Adipose tissue (tissue), 3 donors: Measurements from ENCODE around the gene SHOX. TPM values are rescaled to one million over a fixed set of nuclear protein-coding genes. Genes with fewer than 3 reads are reported as not detected.
"Not testable (repeated sequence)": the region's sequence is repeated elsewhere in the genome, so short reads cannot be mapped to it uniquely, and the experiment has no call there.

Experiments
- H3K27ac ChIP-seq: one replicate; pipeline ENCODE4 v1.5.1; 2013; ENCODE audit warnings: low read depth, low read length
- WGBS, 3 donors: extraction: QIAGEN DNeasy Blood & Tissue Kit; methylation state at CpG; one replicate each; pipeline ENCODE4 v1.1.7; 2013; 5-methylcytosine and 5-hydroxymethylcytosine counted together
- polyA plus RNA-seq, 3 donors: library from polyadenylated mRNA; stranded (reverse); fragments of 200-250 nt; gene quantifications; one replicate each; pipeline ENCODE4 v1.2.3, GENCODE V29; 2013
- donor health status: healthy with polysubstance abuse.
- donor health status: Bipolar disorder and iron deficiency.
- donor health status: healthy.

Gene SHOX
- polyA plus RNA-seq, 3 donors: 0.11 TPM; not detected in 2

- WGBS, 3 donors: 74 to 79% (median 75%) methylated on average over 13 of the region's 13 CpGs
- H3K27ac ChIP-seq: no peak overlapping the region
Observed at GRCh38 chrX:650811-651210, 20.2 kb downstream of the SHOX start.

DNA sequence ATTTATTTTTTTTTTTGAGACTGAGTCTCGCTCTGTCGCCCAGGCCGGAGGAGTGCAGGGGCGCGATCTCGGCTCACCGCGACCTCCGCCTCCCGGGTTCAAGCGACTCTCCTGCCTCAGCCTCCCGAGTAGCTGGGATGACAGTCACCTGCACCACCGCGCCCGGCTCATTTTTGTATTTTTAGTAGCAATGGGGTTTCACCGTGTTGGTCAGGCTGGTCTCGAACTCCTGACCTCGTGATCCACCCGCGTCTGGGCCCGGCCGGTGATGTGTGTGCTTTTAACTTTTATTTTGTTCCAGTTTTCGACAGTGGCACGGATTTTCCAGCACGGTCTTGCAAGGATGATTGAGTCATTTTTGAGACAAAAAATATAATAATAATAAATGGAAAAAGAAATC lies 21.3 kb downstream of the SHOX start:
- not testable (repeated sequence) for H3K27ac ChIP-seq
- WGBS, 3 donors: 80 to 85% (median 85%) methylated on average over 25 of the region's 25 CpGs

DNA sequence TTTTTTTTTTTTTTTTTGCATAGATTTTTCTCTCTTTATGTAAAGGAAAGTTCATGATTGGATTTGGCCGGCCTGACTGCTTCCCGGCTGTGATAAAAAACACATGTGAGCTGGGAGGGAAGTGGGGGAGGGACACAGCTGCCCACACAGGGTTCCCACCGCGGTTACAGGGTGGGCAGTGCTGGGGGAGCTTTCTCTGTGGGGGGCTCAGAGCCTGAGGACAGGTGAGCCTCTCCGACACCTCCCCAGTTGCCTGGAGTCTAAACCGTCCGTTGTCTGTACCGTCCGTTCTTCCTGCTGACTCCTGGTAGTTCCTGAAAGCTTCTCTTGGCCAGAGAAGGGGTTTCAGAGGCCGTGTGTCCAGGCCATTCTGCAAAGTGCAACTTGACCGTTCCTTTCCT lies 21.8 kb downstream of the SHOX start:
- no peak overlapping the region for H3K27ac ChIP-seq
- WGBS, 3 donors: 24 to 36% (median 30%) methylated on average over 11 of the region's 11 CpGs

GRCh38 chrX:653306-653705 lies 22.7 kb downstream of the SHOX start:
- WGBS, 3 donors: 56 to 68% (median 66%) methylated on average over 4 of the region's 4 CpGs
- no peak overlapping the region for H3K27ac ChIP-seq

GRCh38 chrX:661154-661553 lies 30.6 kb downstream of the SHOX start:
- WGBS, 3 donors: 86 to 95% (median 91%) methylated on average over 10 of the region's 10 CpGs
- no peak overlapping the region for H3K27ac ChIP-seq

DNA sequence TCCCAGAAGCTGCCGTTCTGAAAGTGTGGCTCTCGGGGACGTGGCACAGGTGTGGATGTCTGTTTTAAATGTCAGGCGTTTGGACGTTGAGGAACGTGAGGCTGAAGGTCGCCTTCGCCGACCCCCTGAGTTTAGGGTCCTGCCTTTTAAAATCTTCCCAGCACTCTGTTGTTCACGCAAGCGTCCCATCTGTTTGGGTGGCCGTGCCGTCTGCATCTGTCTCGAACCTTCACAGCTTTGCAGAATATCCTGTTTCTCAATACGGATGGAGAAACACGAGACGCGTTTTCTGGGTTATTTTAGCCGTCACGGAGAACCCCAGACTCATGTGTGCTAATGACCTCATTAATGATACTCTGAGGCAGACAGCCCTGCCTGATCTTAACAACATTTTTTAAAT lies 31.5 kb downstream of the SHOX start:
- H3K27ac ChIP-seq: no peak overlapping the region
- WGBS, 3 donors: 71 to 83% (median 72%) methylated on average over 20 of the region's 20 CpGs

GRCh38 chrX:663841-664240 lies 33.2 kb downstream of the SHOX start:
- no peak overlapping the region for H3K27ac ChIP-seq
- 90 to 95% (median 91%) methylated on average over 18 of the region's 18 CpGs for whole genome bisulfite sequencing, 3 donors

GRCh38 chrX:666762-667720 lies 36.5 kb downstream of the SHOX start:
- WGBS, 3 donors: 39 to 51% (median 50%) methylated on average over 27 of the region's 27 CpGs
- H3K27ac ChIP-seq: no peak overlapping the region

DNA sequence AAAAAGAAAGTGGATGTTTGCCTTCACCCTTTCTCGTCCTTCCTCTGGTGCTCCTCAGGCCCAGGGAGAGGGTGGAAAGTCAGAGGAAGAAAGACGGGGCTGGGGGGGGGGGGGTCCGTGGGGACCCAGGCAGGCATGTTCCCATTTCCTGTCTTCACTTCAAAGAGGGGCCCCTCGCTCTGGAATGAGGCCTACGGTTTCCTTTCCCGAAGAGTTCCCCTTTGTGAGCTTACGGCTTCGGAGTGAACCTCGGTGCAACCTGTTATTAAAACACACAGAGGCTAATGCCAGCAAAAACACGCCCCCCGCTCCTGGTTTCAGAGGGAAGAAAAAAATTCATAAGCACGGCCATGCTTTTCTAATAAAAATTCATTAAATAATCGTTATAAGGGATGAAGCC lies 40.1 kb downstream of the SHOX start:
- WGBS, 3 donors: 9 to 27% (median 11%) methylated on average over 12 to 13 of the region's 13 CpGs
- H3K27ac ChIP-seq: no peak overlapping the region

DNA sequence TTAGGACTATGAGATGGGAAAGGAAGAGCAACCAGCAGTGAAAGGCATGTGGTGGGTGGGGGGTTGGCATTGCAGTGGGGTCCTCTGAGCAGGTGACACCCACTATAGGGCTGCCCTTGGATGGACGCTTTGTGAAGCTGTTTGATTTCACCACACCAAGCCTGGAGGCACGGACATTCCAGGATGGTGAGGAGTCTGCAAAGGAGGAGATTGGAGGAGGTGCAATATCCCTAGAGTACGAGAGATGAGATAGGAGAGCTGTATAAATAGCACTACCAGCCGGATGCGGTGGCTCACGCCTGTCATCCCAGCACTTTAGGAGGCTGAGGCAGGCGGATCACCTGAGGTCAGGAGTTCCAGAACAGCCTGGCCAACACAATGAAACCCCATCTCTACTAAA lies 42.3 kb downstream of the SHOX start:
- 77 to 93% (median 86%) methylated on average over 7 of the region's 7 CpGs for WGBS, 3 donors
- no peak overlapping the region for H3K27ac ChIP-seq

- H3K27ac ChIP-seq: no peak overlapping the region
- WGBS, 3 donors: 28 to 41% (median 31%) methylated on average over 6 to 7 of the region's 7 CpGs
Observed at GRCh38 chrX:675279-675954, 44.8 kb downstream of the SHOX start.

DNA sequence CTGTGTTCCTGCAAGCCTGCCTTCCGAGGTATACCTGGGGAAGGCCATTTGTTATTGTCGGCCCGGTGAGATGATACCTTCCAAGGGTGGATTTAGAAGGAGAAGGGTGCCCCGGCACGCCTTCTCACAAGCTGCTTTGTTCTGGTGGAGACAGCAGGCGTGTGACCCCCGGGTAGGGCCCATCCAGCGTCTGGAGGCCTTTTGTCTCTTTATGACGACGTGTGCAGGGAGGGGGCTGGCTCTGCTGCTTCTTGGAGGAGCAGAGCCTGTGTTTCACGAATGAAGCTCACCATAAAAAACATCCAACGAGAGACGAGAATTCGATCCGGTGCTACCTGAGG lies 45.3 kb downstream of the SHOX start:
- H3K27ac ChIP-seq: no peak overlapping the region
- WGBS, 3 donors: 40 to 59% (median 40%) methylated on average over 15 of the region's 15 CpGs

- 77 to 90% (median 89%) methylated on average over 13 of the region's 13 CpGs for WGBS, 3 donors
- no peak overlapping the region for H3K27ac ChIP-seq
Observed at GRCh38 chrX:677376-677775, 46.8 kb downstream of the SHOX start.

DNA sequence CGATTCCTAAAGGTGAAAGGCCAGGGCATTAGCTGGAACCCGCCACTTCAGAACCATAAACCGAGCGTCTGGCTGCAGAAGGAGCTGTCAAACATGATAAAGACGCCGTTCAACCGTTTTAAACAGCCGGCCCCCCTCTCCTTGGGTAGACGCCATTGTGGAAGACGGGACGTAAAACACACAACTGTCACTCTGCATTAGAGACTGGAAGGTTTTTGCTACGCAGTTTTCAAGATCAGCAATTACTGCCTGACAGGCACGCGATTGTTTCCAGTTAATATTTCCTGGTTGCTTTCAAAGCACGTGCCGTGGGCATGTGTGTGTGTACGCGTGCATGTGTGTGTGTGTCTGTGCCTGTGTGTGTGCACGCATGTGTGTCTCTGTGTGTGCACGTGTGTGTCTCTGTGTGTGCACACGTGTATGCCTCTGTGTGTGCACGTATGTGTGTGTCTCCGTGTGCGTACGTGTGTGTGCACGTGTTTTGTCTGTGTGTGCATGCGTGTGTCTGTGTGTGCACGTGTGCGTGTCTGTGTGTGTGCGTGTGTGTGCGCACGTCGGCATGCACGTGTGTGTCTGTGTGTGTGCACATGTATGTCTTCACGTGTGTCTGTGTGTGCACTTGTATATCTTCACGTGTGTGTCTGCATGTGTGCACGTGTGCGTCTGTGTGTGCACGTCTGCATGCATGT lies 48.8 kb downstream of the SHOX start:
- no peak overlapping the region for H3K27ac ChIP-seq
- 58 to 75% (median 63%) methylated on average over 39 of the region's 39 CpGs for WGBS, 3 donors

- H3K27ac ChIP-seq: no peak overlapping the region
- whole genome bisulfite sequencing, 3 donors: 89 to 93% (median 92%) methylated on average over 14 of the region's 14 CpGs
Observed at GRCh38 chrX:680062-680461, 49.5 kb downstream of the SHOX start.

GRCh38 chrX:681989-682388 lies 51.4 kb downstream of the SHOX start:
- no peak overlapping the region for H3K27ac ChIP-seq
- 79 to 88% (median 85%) methylated on average over 3 of the region's 3 CpGs for WGBS, 3 donors

DNA sequence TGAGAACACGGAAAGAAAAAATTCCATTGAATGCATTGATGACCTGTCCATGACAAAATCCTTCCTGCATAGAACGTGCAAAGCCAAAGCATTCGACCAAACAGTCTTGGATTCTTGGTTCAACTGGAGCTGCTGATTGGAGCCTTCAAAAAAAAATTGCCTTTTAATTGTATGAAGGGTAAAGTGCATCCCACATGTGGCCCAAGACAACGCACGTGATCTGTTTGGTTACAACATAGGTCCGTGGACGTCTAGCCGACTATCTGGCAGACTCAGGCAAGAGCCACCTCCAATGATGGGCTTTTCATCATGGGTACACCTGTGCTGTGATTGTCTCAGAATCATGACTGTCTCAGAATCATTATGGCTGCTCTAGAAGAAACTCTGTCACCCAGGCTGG lies 52.3 kb downstream of the SHOX start:
- no peak overlapping the region for H3K27ac ChIP-seq
- WGBS, 3 donors: 77 to 88% (median 80%) methylated on average over 8 of the region's 8 CpGs

GRCh38 chrX:683576-683975 lies 53.0 kb downstream of the SHOX start:
- WGBS, 3 donors: 64 to 70% (median 69%) methylated on average over 8 of the region's 8 CpGs
- no peak overlapping the region for H3K27ac ChIP-seq
